Inflammatory macrophage (primary cell): ENCODE data around the gene GLI1.

Source experiments
- DNase-seq, 2 donors: peaks; one replicate each; pipeline ENCODE4 v3.0.0-alpha.2; 2020 to 2022

GLI1 gene

DNA sequence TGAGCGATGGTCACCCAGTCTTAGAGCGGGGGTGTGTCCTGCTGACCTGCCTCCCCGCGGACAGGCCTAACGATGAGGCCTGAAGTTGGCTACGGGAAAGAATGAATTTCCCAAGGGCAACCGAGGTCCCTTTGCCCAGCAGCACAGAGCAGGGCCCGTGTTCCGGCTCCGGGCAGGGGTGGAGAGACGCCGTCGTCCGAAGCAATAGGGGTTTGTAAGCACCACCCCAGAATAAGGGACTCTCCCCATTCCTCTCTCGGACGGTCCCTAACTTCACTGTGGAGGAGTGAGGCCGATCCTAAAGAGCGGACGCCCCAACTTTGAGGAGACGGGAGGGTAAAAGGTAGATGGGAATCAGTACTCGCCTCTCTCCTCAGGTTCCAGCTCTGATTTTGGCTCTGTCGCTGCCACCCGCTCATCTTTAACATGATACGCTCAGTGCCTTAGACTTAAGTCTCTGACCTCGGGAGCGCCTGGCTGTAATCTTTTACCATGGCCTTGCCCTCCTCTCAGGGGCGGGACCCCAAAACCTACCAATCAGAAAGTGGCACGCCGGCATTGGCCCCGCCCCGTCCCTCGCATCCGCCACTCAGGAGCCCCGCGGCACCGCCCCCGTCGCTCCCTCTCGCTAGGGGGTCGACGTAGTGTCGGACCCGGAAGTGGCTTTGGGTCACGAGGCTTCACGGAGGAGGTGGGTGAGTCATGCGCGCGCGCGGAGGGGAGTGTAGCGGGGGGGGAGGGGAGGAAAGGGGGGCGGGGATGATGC is 60.7 kb downstream of the GLI1 start, which contains the start of gene DDIT3:
TSS of gene DDIT3 (minus strand) at position 462 of the 766 bp plus-strand sequence. CDS start 3,108 bp downstream, outside the sequence.
- peak; percentile 99 for DNase-seq

DNA sequence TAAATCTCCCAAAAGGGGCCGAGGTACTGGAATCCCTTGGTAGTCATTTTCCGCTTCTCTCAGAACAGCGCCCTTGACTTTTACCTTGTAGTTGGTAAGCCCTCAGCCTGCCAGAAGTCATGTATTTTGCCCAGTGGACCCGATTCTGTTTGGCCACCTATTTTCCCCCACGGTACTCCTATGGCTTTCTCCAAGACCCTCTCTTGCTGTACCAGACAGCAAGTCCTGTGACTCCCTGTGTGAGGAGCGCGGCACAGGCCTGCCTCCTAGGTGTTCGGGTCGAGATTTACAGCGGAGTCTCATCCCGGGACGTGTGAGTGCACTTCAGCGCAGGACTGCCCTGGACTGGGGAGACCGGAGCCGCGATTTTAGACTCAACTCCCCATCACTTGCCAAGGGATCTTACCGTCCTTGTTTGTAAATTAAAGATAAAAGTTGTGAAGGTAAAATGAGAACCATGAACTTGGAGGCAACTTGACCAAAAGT is 62.0 kb downstream of the GLI1 start:
- DNase-seq, result no peak
